HepG2 (cell line): ENCODE data around the gene GARIN5A. TPM values are rescaled to one million over a fixed set of nuclear protein-coding genes. Genes with fewer than 3 reads are reported as not detected.
A peak's percentile ranks its signal among the peaks of the same experiment; 100 is the strongest.

ENCODE experiments used
- ATAC-seq: fragments of 200-7000 bp; cut with Tn5 transposase; 3 replicates; pipeline ENCODE4 v1.9.1; 2020; ENCODE audit warnings: mild to moderate bottlenecking, moderate library complexity
- BruUV-seq: library from RNA; stranded (reverse); fragments of 400-500 nt; replicated peaks from 2 replicates; lab custom pipeline; 2021; lab: Mats Ljungman, UMichigan
- CTCF ChIA-PET: fragments of 300-600 bp; formaldehyde crosslinking; extraction: SDS; loops from one replicate; lab custom pipeline; 2021; ENCODE audit warnings: low total read pairs, inconsistent platforms, low intra/inter-chr PET ratio; lab: Yijun Ruan, JAX
- POLR2A ChIA-PET: fragments of 350-600 bp; sonication (Branson Sonifier 250); formaldehyde crosslinking; loops from one replicate; lab custom pipeline; 2020; ENCODE audit warnings: antibody characterized with exemption, inconsistent platforms; lab: Yijun Ruan, JAX
- DNase-seq: peaks from one replicate; pipeline ENCODE4 v3.0.0-alpha.2; 2015; ENCODE audit warnings: low spot score
- FAIRE-seq: peaks from 3 replicates; lab custom pipeline; 2011; peaks lifted over from hg19 to GRCh38; lab: Jason Lieb, UNC
- H2AFZ ChIP-seq: one replicate; pipeline ENCODE4 v1.6.1; 2011; ENCODE audit warnings: low read length, inconsistent platforms
- H3K27ac ChIP-seq: fragments of 300-600 bp; 3 replicates; pipeline ENCODE4 v1.8.0; 2011; ENCODE audit warnings: mixed run types, mild to moderate bottlenecking, mixed read lengths, low read length, inconsistent platforms; ENCODE audit not compliant: insufficient read depth; ENCODE audit errors: extremely low read length
- H3K27me3 ChIP-seq, 2 experiments: fragments of 200-600 bp in 1 of 2; 2 replicates in 1 of 2; 3 replicates in 1 of 2; pipeline versions ENCODE4 v1.6.0 to v1.8.0; 2011; ENCODE audit warnings: low read length in 2 of 2, mild to moderate bottlenecking in 2 of 2, moderate library complexity in 2 of 2, inconsistent platforms in 1 of 2; ENCODE audit not compliant: insufficient read depth in 2 of 2, control insufficient read depth in 1 of 2
- H3K36me3 ChIP-seq, 2 experiments: fragments of 200-600 bp in 1 of 2; replicated peaks in 1 of 2; 2 replicates in 1 of 2; 3 replicates in 1 of 2; pipeline versions ENCODE4 v1.5.1 to v1.8.0; 2011; ENCODE audit warnings: low read length in 2 of 2, inconsistent platforms in 1 of 2; ENCODE audit not compliant: insufficient read depth in 2 of 2, control insufficient read depth in 1 of 2
- H3K4me1 ChIP-seq: 2 replicates; pipeline ENCODE4 v1.5.1; 2012; ENCODE audit warnings: low read length, inconsistent platforms; ENCODE audit not compliant: insufficient read depth
- H3K4me2 ChIP-seq: 2 replicates; pipeline ENCODE4 v1.6.0; 2011; ENCODE audit warnings: low read depth, low read length, inconsistent platforms
- H3K4me3 ChIP-seq, 3 experiments: fragments of 200-600 bp in 1 of 3; sonication (generic), shearing (Covaris generic) in 1 of 3; replicated peaks in 1 of 3; 2 replicates each; pipeline ENCODE4 v1.5.1; 2011 to 2016; ENCODE audit warnings: low read length in 3 of 3, inconsistent platforms in 2 of 3, low read depth in 2 of 3, mild to moderate bottlenecking in 2 of 3, control low read depth in 1 of 3, mixed read lengths in 1 of 3; ENCODE audit not compliant: insufficient read depth in 1 of 3
- H3K79me2 ChIP-seq: one replicate; pipeline ENCODE4 v1.6.1; 2011; ENCODE audit warnings: low read length, inconsistent platforms; ENCODE audit not compliant: insufficient read depth
- H3K9ac ChIP-seq: 2 replicates; pipeline ENCODE4 v1.6.0; 2011; ENCODE audit warnings: mild to moderate bottlenecking, low read depth, low read length, inconsistent platforms; ENCODE audit not compliant: insufficient read depth
- H3K9me3 ChIP-seq: 2 replicates; pipeline ENCODE4 v1.5.1; 2012; ENCODE audit warnings: mild to moderate bottlenecking, low read length
- H4K20me1 ChIP-seq: 2 replicates; pipeline ENCODE4 v1.6.0; 2011; ENCODE audit warnings: inconsistent platforms, mild to moderate bottlenecking, low read length, moderate library complexity; ENCODE audit not compliant: insufficient read depth
- ATF3 ChIP-seq: sonication (generic); formaldehyde crosslinking; IDR thresholded peaks from 2 replicates; pipeline ENCODE4 v1.4.0; 2020; ENCODE audit warnings: missing genetic modification reagents
- BCL3 ChIP-seq: sonication (generic); formaldehyde crosslinking; IDR thresholded peaks from 2 replicates; pipeline ENCODE4 v1.5.1; 2020; ENCODE audit warnings: mild to moderate bottlenecking, missing genetic modification reagents, moderate library complexity
- CCDC6 ChIP-seq: sonication (generic); formaldehyde crosslinking; IDR thresholded peaks from 2 replicates; pipeline ENCODE4 v1.8.1; 2022; ENCODE audit warnings: mild to moderate bottlenecking, missing genetic modification reagents, moderate library complexity
- CHCHD3 ChIP-seq: sonication (generic); formaldehyde crosslinking; IDR thresholded peaks from 2 replicates; pipeline ENCODE4 v1.8.0; 2022; ENCODE audit warnings: mild to moderate bottlenecking, missing genetic modification reagents, moderate library complexity
- EHMT2 ChIP-seq: fragments of 200-600 bp; sonication (generic); IDR thresholded peaks from 2 replicates; pipeline ENCODE4 v1.7.0; 2017; ENCODE audit warnings: antibody characterized with exemption, low read depth, low read length, borderline replicate concordance
- ELF3 ChIP-seq: IDR thresholded peaks from 2 replicates; pipeline ENCODE4 v1.6.1; 2016; ENCODE audit warnings: missing genetic modification reagents, missing compliant biosample characterization
- GPN1 ChIP-seq: sonication (generic); formaldehyde crosslinking; IDR thresholded peaks from 2 replicates; pipeline ENCODE4 v1.5.1; 2020; ENCODE audit warnings: missing genetic modification reagents, borderline replicate concordance
- GTF3A ChIP-seq: sonication (generic); formaldehyde crosslinking; conservative IDR thresholded peaks from 2 replicates; pipeline ENCODE4 v1.4.0; 2020; ENCODE audit warnings: mild to moderate bottlenecking, missing genetic modification reagents
- KAT8 ChIP-seq: IDR thresholded peaks from 2 replicates; pipeline ENCODE4 v1.6.1; 2016; ENCODE audit warnings: missing genetic modification reagents, missing compliant biosample characterization
- NCOA2 ChIP-seq: sonication (generic); formaldehyde crosslinking; IDR thresholded peaks from 2 replicates; pipeline ENCODE4 v1.8.0; 2022; ENCODE audit warnings: inconsistent platforms
- PITX1 ChIP-seq: sonication (generic); formaldehyde crosslinking; IDR thresholded peaks from 2 replicates; pipeline ENCODE4 v1.5.1; 2020; ENCODE audit warnings: mild to moderate bottlenecking, missing genetic modification reagents
- RFX3 ChIP-seq: IDR thresholded peaks from 2 replicates; pipeline ENCODE4 v1.6.1; 2016; ENCODE audit warnings: missing biosample characterization, missing genetic modification reagents
- SOX6 ChIP-seq, 2 experiments: fragments of 450-650 bp in 1 of 2; sonication (generic) in 1 of 2; formaldehyde crosslinking in 1 of 2; IDR thresholded peaks; 2 replicates each; pipeline versions ENCODE4 v1.4.0 to v1.6.1; 2017 to 2020; ENCODE audit warnings: antibody characterized with exemption in 1 of 2, mild to moderate bottlenecking in 1 of 2, missing genetic modification reagents in 1 of 2
- ZC3H4 ChIP-seq: sonication (generic); formaldehyde crosslinking; IDR thresholded peaks from 2 replicates; pipeline ENCODE4 v1.4.0; 2020; ENCODE audit warnings: missing genetic modification reagents, borderline replicate concordance
- ZNF205 ChIP-seq: IDR thresholded peaks from 2 replicates; pipeline ENCODE4 v1.6.1; 2018; ENCODE audit warnings: missing biosample characterization, missing genetic modification reagents
- ZNF234 ChIP-seq: sonication (generic); formaldehyde crosslinking; conservative IDR thresholded peaks from 2 replicates; pipeline ENCODE4 v1.5.1; 2020; ENCODE audit warnings: mild to moderate bottlenecking, missing genetic modification reagents
- ZNF446 ChIP-seq: sonication (generic); formaldehyde crosslinking; IDR thresholded peaks from 2 replicates; pipeline ENCODE4 v1.5.0; 2020; ENCODE audit warnings: mild to moderate bottlenecking, missing genetic modification reagents
- ZNF550 ChIP-seq: sonication (generic); formaldehyde crosslinking; IDR thresholded peaks from 2 replicates; pipeline ENCODE4 v1.4.0; 2020; ENCODE audit warnings: mild to moderate bottlenecking, missing genetic modification reagents, borderline replicate concordance
- ZNF605 ChIP-seq: sonication (generic); formaldehyde crosslinking; IDR thresholded peaks from 2 replicates; pipeline ENCODE4 v1.8.0; 2022; ENCODE audit warnings: mild to moderate bottlenecking, missing genetic modification reagents
- WGBS: methylation state at CpG from one replicate; pipeline ENCODE4 v1.1.6; 2017; ENCODE audit warnings: low lambda C conversion rate; 5-methylcytosine and 5-hydroxymethylcytosine counted together
- in situ Hi-C: cut with HindIII; loops from 2 replicates; pipeline ENCODE4 v1.10.0; 2017; ENCODE audit warnings: low pct_unique_long_range_greater_than_20kb; ENCODE audit not compliant: extremely low pct_ligation_motif_present
- intact Hi-C: fragments of 100-400 bp; cut with micrococcal nuclease; formaldehyde crosslinking; loops from one replicate; pipeline ENCODE4 v1.10.0; 2022; ENCODE audit not compliant: unreplicated experiment
- polyA plus RNA-seq, 8 experiments: library from polyadenylated mRNA; depleted of rRNA in 3 of 8; stranded (reverse) in 7 of 8; unstranded in 1 of 8; fragments of >200 nt; fragmentation: Illumina TruSeq in 4 of 8; extraction: Trizol in 4 of 8; gene quantifications; 2 replicates each; pipeline versions ENCODE4 v1.2.1 to v1.2.3, GENCODE V29; 2011 to 2016; ENCODE audit warnings: low read depth in 4 of 8, missing spikeins in 1 of 8, mixed read lengths in 1 of 8; ENCODE audit not compliant: insufficient read depth in 1 of 8
- total RNA-seq, 5 experiments: library from RNA; depleted of rRNA; stranded (reverse); fragments of >200 nt; fragmentation: Illumina TruSeq; extraction: Trizol; gene quantifications; 2 replicates each; pipeline ENCODE4 v1.2.3, GENCODE V29; 2016; ENCODE audit warnings: low read depth in 1 of 5
- TF ChIP-seq, protein P1 (sequence below): sonication (generic); formaldehyde crosslinking; IDR thresholded peaks from 2 replicates; pipeline ENCODE4 v1.5.0; 2020; ENCODE audit warnings: mild to moderate bottlenecking, missing genetic modification reagents, moderate library complexity

GARIN5A gene
- total and polyA plus RNA-seq, 2 of the 13 experiments (the other 11 are each of a cell fraction or from before 2014, with no cell fraction given) = not detected

DNA sequence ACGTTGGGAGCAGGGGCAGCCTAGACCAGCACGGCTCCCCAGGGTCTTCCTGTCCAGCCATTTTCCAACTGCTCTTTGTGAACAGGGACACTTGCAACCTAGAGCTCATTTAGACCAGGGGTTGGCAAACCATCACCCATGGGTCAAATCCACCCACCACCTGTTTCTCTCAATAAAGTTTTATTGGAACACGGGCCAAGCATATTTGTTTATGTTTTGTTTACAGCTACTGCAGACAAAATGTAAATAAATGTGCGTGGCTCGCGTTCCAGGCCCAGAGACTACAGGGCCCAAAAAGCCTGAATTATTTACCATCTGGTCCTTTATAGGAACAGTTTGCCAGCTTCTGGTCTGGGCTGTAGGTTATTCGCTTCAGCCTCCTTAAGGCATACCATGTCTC, 13.7 kb downstream of the GARIN5A start (continued):
- no peak for TF ChIP-seq EHMT2

DNA sequence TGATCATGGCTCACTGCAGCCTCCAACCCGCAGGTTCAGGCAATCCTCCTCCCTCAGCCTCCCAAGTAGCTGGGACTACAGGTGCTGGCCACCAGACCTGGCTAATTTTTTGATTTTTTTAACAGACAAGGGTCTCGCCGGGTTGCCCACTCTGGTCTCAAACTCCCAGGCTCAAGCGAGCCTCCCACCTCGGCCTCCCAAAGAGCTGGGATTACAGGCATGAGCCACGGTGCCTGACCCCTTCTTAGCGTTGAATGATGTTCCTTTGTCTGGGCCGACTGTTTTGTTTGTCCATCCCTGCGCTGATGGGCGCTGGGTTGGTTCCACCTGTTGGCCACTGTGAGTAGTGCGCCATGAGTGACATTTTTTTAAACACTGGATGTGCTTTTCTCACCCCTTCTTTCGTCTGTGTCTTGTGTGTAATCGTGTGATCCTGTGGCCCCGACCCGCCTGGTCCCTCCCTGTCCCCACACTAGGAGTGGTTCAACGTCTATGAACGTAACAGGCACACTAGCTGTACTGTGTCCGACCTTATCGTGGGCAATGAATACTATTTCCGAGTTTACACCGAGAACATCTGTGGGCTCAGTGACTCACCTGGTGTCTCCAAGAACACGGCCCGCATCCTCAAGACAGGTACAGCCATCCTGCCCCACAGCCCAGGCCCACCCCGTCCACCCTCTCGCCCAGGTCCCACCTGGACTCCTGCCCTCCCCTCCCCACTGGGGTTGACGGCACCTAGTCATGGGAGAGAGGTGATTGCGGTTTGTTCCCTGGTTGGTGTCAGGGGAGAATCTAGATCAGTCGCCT, 15.4 kb downstream of the GARIN5A start:
- DNase-seq = peak; percentile 71
- Histone ChIP-seq H3K79me2 (no peaks in the 10 kb centered on the region), H3K9me3 (no peaks in the 10 kb centered on the region), H3K36me3 (no peaks in the 10 kb centered on the region), H3K27ac (no peak overlapping the region), H3K4me3 (peak overlapping the region in 1 of 3 experiments; percentile 43; a peak in 1 of 6 replicates), H3K27me3 (peaks cover 0 to 7% of the 10 kb centered on the region in 2 experiments; a peak in 2 of 5 replicates), H2AFZ (no peak overlapping the region), H3K4me2 (peak overlapping the region; percentile 60), H3K4me1 (peaks cover 46% of the 10 kb centered on the region), H3K9ac (no peak overlapping the region), H4K20me1 (no peaks in the 10 kb centered on the region)
- ATAC-seq = peak; percentile 63
- in situ Hi-C loops (loop anchor here (10.0 kb wide), 1 partner anchor 86 kb away; the partner anchor contains the start of gene NR1H2), intact Hi-C loops (no loop called here)
- CTCF ChIA-PET = interaction anchor here (1.6 to 3.4 kb wide), 3 partner anchors 18 to 104 kb away, joined by 7 to 16 read pairs (median 9); no protein-coding TSS in a partner anchor
- POLR2A ChIA-PET = interaction anchor here (1.0 to 1.5 kb wide), 2 partner anchors 85 to 104 kb away, joined by 3 to 7 read pairs; partner anchors contain the start of gene NR1H2
- no TSS peak for BruUV-seq
- WGBS = 12% methylated on average over 15 of the region's 28 CpGs
- FAIRE-seq = peak; percentile 83
- TF ChIP-seq RFX3 (CRISPR knock-in tag) (no peak), CHCHD3 (CRISPR knock-in tag) (no peak), NCOA2 (CRISPR knock-in tag) (no peak), GPN1 (CRISPR knock-in tag) (no peak), ZNF550 (no peak), CCDC6 (CRISPR knock-in tag) (no peak), ATF3 (CRISPR knock-in tag) (no peak), BCL3 (CRISPR knock-in tag) (no peak), ELF3 (CRISPR knock-in tag) (no peak), ZNF234 (no peak), ZC3H4 (CRISPR knock-in tag) (no peak), PITX1 (CRISPR knock-in tag) (no peak), SOX6 (IDR thresholded peaks at IDR 0.05) (no peak), SOX6 (CRISPR knock-in tag; IDR thresholded peaks at IDR 0.05) (peak; percentile 17), ZNF446 (CRISPR knock-in tag) (no peak), KAT8 (CRISPR knock-in tag) (0 out of 2 replicates have a peak, but pooled peaks have one; percentile 37), ZNF205 (CRISPR knock-in tag) (no peak), ZNF605 (CRISPR knock-in tag) (no peak), GTF3A (CRISPR knock-in tag) (no peak)
- TF ChIP-seq, protein P1, sequence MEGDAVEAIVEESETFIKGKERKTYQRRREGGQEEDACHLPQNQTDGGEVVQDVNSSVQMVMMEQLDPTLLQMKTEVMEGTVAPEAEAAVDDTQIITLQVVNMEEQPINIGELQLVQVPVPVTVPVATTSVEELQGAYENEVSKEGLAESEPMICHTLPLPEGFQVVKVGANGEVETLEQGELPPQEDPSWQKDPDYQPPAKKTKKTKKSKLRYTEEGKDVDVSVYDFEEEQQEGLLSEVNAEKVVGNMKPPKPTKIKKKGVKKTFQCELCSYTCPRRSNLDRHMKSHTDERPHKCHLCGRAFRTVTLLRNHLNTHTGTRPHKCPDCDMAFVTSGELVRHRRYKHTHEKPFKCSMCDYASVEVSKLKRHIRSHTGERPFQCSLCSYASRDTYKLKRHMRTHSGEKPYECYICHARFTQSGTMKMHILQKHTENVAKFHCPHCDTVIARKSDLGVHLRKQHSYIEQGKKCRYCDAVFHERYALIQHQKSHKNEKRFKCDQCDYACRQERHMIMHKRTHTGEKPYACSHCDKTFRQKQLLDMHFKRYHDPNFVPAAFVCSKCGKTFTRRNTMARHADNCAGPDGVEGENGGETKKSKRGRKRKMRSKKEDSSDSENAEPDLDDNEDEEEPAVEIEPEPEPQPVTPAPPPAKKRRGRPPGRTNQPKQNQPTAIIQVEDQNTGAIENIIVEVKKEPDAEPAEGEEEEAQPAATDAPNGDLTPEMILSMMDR (CRISPR knock-in tag) = peak; percentile 89
